HEK293 (cell line): Measurements from ENCODE around the gene POLR3GL.

Source experiments
- CTCF ChIP-seq: fragments of 450-650 bp; formaldehyde crosslinking; IDR thresholded peaks from 2 replicates; pipeline ENCODE4 v1.5.1; 2016; ENCODE audit warnings: missing biosample characterization, missing genetic modification characterization
- KLF7 ChIP-seq: fragments of 450-650 bp; formaldehyde crosslinking; IDR thresholded peaks from 2 replicates; pipeline ENCODE4 v1.5.1; 2016; ENCODE audit warnings: missing biosample characterization, missing genetic modification characterization, borderline replicate concordance
- PRDM1 ChIP-seq: fragments of 450-650 bp; formaldehyde crosslinking; IDR thresholded peaks from 2 replicates; pipeline ENCODE4; 2016; ENCODE audit warnings: missing biosample characterization, missing genetic modification characterization
- REST ChIP-seq: fragments of 450-650 bp; formaldehyde crosslinking; IDR thresholded peaks from 2 replicates; pipeline ENCODE4 v1.5.1; 2016; ENCODE audit warnings: missing biosample characterization, missing genetic modification characterization
- SETDB1 ChIP-seq: IDR thresholded peaks from one replicate; pipeline ENCODE4 v1.6.1; 2017; ENCODE audit warnings: mild to moderate bottlenecking, low read length, moderate library complexity, mixed read lengths; ENCODE audit not compliant: insufficient read length
- TRIM28 ChIP-seq: IDR thresholded peaks from 2 replicates; pipeline ENCODE4 v1.6.1; 2011; ENCODE audit warnings: low read length, control low read depth, borderline replicate concordance
- ZBTB26 ChIP-seq: fragments of 450-650 bp; formaldehyde crosslinking; optimal IDR thresholded peaks from 2 replicates; pipeline ENCODE3; 2016; ENCODE audit warnings: missing biosample characterization, mild to moderate bottlenecking, missing genetic modification characterization
- ZNF121 ChIP-seq: fragments of 450-650 bp; formaldehyde crosslinking; IDR thresholded peaks from 2 replicates; pipeline ENCODE4 v1.5.1; 2016; ENCODE audit warnings: missing biosample characterization, missing genetic modification characterization
- ZNF248 ChIP-seq: fragments of 450-650 bp; formaldehyde crosslinking; IDR thresholded peaks from 2 replicates; pipeline ENCODE4 v1.5.1; 2017; ENCODE audit warnings: missing biosample characterization, missing genetic modification characterization
- ZNF274 ChIP-seq, 2 experiments: fragments of 200-500 bp in 1 of 2; fragments of 450-650 bp in 1 of 2; sonication (Bioruptor generic) in 1 of 2; formaldehyde crosslinking in 1 of 2; IDR thresholded peaks; 2 replicates each; pipeline versions ENCODE4 v1.5.1 to v1.6.1; 2014 to 2016; ENCODE audit warnings: borderline replicate concordance in 1 of 2, inconsistent platforms in 1 of 2, low read length in 1 of 2, missing biosample characterization in 1 of 2, missing genetic modification characterization in 1 of 2
- ZNF433 ChIP-seq: fragments of 450-650 bp; formaldehyde crosslinking; IDR thresholded peaks from 2 replicates; pipeline ENCODE4 v1.5.1; 2016; ENCODE audit warnings: missing biosample characterization, missing genetic modification characterization, low read depth

GRCh38 chr1:145935708-145936107, 28.8 kb upstream of the POLR3GL start:
- TF ChIP-seq CTCF (tag by site-specific recombination) (no peak), ZNF121 (tag by site-specific recombination) (no peak), TRIM28 (no peak), ZNF433 (tag by site-specific recombination) (no peak), ZNF248 (no peak), SETDB1 (no peak), REST (tag by site-specific recombination) (no peak), PRDM1 (no peak), ZBTB26 (tag by site-specific recombination) (no peak), KLF7 (no peak), ZNF274 (IDR thresholded peaks at IDR 0.05; ENCODE audit: low read length) (no peak), ZNF274 (tag by site-specific recombination; IDR thresholded peaks at IDR 0.05; ENCODE audit: borderline replicate concordance) (no peak)
